GM19372 (cell line): ENCODE data around the gene HMGXB4.

Experiments
- ATAC-seq: cut with Tn5 transposase; IDR thresholded peaks from one replicate; pipeline ENCODE4 v1.9.1; 2021; ENCODE audit warnings: mild to moderate bottlenecking, low read depth, moderate library complexity; ENCODE audit not compliant: unreplicated experiment

The HMGXB4 gene

GRCh38 chr22:35308480-35309021 lies 51.3 kb downstream of the HMGXB4 start:
- no peak for ATAC-seq

GRCh38 chr22:35310556-35311550 lies 53.6 kb downstream of the HMGXB4 start:
- ATAC-seq = no peak

GRCh38 chr22:35311551-35311999 lies 54.3 kb downstream of the HMGXB4 start:
- ATAC-seq = no peak

- no peak for ATAC-seq
Observed at GRCh38 chr22:35312198-35313059, 55.1 kb downstream of the HMGXB4 start.

GRCh38 chr22:35313311-35314121 lies 56.2 kb downstream of the HMGXB4 start:
- no peak for ATAC-seq

GRCh38 chr22:35314161-35314942 lies 57.1 kb downstream of the HMGXB4 start:
- no peak for ATAC-seq

GRCh38 chr22:35315141-35315854 lies 58.0 kb downstream of the HMGXB4 start:
- ATAC-seq = no peak

GRCh38 chr22:35315855-35316745 lies 58.8 kb downstream of the HMGXB4 start:
- ATAC-seq = no peak

GRCh38 chr22:35316751-35317150 lies 59.5 kb downstream of the HMGXB4 start:
- no peak for ATAC-seq

- ATAC-seq = no peak
Observed at GRCh38 chr22:35317680-35318290, 60.5 kb downstream of the HMGXB4 start.

- no peak for ATAC-seq
Observed at GRCh38 chr22:35318346-35319215, 61.3 kb downstream of the HMGXB4 start.

- ATAC-seq = no peak
Observed at GRCh38 chr22:35319244-35319985, 62.1 kb downstream of the HMGXB4 start.

GRCh38 chr22:35322126-35322525 lies 64.8 kb downstream of the HMGXB4 start:
- ATAC-seq = no peak

- ATAC-seq = no peak
Observed at GRCh38 chr22:35322893-35323292, 65.6 kb downstream of the HMGXB4 start.

GRCh38 chr22:35323305-35323704 lies 66.0 kb downstream of the HMGXB4 start:
- ATAC-seq = no peak

GRCh38 chr22:35324067-35324466 lies 66.8 kb downstream of the HMGXB4 start:
- ATAC-seq = no peak
